Fibroblast of lung (primary cell): ENCODE data around the gene MYCL.

ENCODE experiments used
- CTCF ChIP-seq, 2 donors: IDR thresholded peaks in 1 of 2; conservative IDR thresholded peaks in 1 of 2; 1 replicate in 1 of 2; 2 replicates in 1 of 2; pipeline ENCODE4 v1.5.1; 2011 to 2012; ENCODE audit warnings: low read length in 2 of 2, control low read depth in 1 of 2, inconsistent platforms in 1 of 2, low read depth in 1 of 2, mild to moderate bottlenecking in 1 of 2
- EZH2 ChIP-seq: IDR thresholded peaks from 2 replicates; pipeline ENCODE4 v1.5.1; 2012; ENCODE audit warnings: low read length, control low read depth, mild to moderate bottlenecking; ENCODE audit errors: missing control alignments

GRCh38 chr1:39849203-39849602, 52.5 kb downstream of the MYCL start:
- TF ChIP-seq CTCF (conservative IDR thresholded peaks at IDR 0.05 in 1 of 2, IDR thresholded peaks at IDR 0.05 in 1 of 2; ENCODE audit: low read depth in 1 of 2, low read length in 2 of 2) (no peak), EZH2 (no peak)
